Prostate gland (tissue), 2 donors: ENCODE results near the gene ACKR1.

Source experiments
- POLR2A ChIP-seq: fragments of 450-650 bp; IDR thresholded peaks from one replicate; pipeline ENCODE4 v1.6.1; 2016; ENCODE audit warnings: antibody characterized with exemption, mild to moderate bottlenecking
- POLR2AphosphoS5 ChIP-seq: sonication (generic); formaldehyde crosslinking; IDR thresholded peaks from one replicate; pipeline ENCODE4 v1.6.1; 2017; ENCODE audit warnings: antibody characterized with exemption
- TF ChIP-seq, protein P1 (sequence below), 4 experiments: fragments of 200-600 bp in 2 of 4; fragments of 450-650 bp in 2 of 4; sonication (generic) in 2 of 4; IDR thresholded peaks; 1 replicate in 3 of 4; 2 replicates in 1 of 4; pipeline ENCODE4 v1.5.1; 2016 to 2019; ENCODE audit warnings: antibody characterized with exemption in 4 of 4, mild to moderate bottlenecking in 2 of 4, moderate library complexity in 2 of 4

DNA sequence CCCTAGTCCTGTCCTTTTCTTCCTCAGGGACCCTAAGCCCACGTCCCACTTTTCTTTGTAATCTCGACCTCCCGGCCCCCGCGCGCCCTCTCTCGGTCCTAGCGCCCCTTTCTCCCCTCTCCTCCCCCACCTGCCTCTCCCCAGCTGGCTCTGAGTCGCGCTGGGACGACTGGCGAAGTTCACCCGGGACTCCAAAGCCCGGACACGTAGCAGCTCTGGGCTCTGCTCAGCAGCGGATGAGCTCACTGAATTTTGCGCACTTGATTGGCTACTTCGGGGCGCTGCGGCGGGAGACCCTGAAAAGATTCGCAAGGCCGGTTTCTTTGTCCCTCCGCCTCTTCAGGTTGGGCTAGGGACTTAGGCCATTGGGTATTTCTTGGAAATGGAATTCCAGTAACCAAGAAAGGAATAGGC is 16.3 kb upstream of the ACKR1 start:
- TF ChIP-seq, protein P1, sequence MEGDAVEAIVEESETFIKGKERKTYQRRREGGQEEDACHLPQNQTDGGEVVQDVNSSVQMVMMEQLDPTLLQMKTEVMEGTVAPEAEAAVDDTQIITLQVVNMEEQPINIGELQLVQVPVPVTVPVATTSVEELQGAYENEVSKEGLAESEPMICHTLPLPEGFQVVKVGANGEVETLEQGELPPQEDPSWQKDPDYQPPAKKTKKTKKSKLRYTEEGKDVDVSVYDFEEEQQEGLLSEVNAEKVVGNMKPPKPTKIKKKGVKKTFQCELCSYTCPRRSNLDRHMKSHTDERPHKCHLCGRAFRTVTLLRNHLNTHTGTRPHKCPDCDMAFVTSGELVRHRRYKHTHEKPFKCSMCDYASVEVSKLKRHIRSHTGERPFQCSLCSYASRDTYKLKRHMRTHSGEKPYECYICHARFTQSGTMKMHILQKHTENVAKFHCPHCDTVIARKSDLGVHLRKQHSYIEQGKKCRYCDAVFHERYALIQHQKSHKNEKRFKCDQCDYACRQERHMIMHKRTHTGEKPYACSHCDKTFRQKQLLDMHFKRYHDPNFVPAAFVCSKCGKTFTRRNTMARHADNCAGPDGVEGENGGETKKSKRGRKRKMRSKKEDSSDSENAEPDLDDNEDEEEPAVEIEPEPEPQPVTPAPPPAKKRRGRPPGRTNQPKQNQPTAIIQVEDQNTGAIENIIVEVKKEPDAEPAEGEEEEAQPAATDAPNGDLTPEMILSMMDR (IDR thresholded peaks at IDR 0.05), result no peak
- TF ChIP-seq POLR2AphosphoS5, result no peak
- TF ChIP-seq POLR2A, result no peak
